Activated T-helper 2 cell treated with anti-CD3 and anti-CD28 coated beads, Interferon-gamma antibody, Interleukin-2, Interleukin-4, amounts not matched to agents 10 μg/mL and 5 μg/mL and 100 μg/mL, durations not matched to agents 14 hours and 24 hours and 36 hours (primary cell): ENCODE measurements around the gene SLC22A14. TPM values are rescaled to one million over a fixed set of nuclear protein-coding genes. Genes with fewer than 3 reads are reported as not detected.

Experiments
- DNase-seq: peaks from one replicate; pipeline ENCODE4 v3.0.0; 2021; ENCODE audit warnings: low spot score
- H3K27ac Mint-ChIP-seq: one replicate; pipeline ENCODE4 v1.8.0; 2021; ENCODE audit warnings: mixed read lengths
- H3K27me3 Mint-ChIP-seq: one replicate; pipeline ENCODE4 v1.8.0; 2021; ENCODE audit warnings: low read depth, mixed read lengths
- H3K36me3 Mint-ChIP-seq: one replicate; pipeline ENCODE4 v1.8.0; 2021; ENCODE audit warnings: low read depth, mixed read lengths
- H3K4me1 Mint-ChIP-seq: one replicate; pipeline ENCODE4 v1.8.0; 2021; ENCODE audit warnings: low read depth, mixed read lengths
- H3K4me3 Mint-ChIP-seq: one replicate; pipeline ENCODE4 v1.8.0; 2021; ENCODE audit warnings: low read depth, mild to moderate bottlenecking, moderate library complexity, mixed read lengths
- H3K9me3 Mint-ChIP-seq: one replicate; pipeline ENCODE4 v1.8.0; 2021; ENCODE audit warnings: mixed read lengths
- intact Hi-C: fragments of 100-400 bp; cut with micrococcal nuclease; formaldehyde crosslinking; loops from one replicate; pipeline ENCODE4 v1.15.1; 2023
- total RNA-seq: library from RNA; stranded (reverse); gene quantifications from 2 replicates; pipeline ENCODE4 v1.2.3, GENCODE V29; 2022

The SLC22A14 gene
- total RNA-seq, 1 donor from 2014 or later, result not detected

- Mint-ChIP-seq H3K4me3 (no peak overlapping the region), H3K27me3 (peaks cover 15% of the 10 kb centered on the region), H3K4me1 (no peaks in the 10 kb centered on the region), H3K36me3 (no peaks in the 10 kb centered on the region), H3K27ac (no peak overlapping the region), H3K9me3 (no peaks in the 10 kb centered on the region)
- no peak for DNase-seq
- intact Hi-C loops, result no loop called here
These were observed 26.4 kb downstream of the SLC22A14 start for GRCh38 chr3:38308456-38308855.

GRCh38 chr3:38311476-38311875, 29.4 kb downstream of the SLC22A14 start:
- no peaks in the 10 kb centered on the region for H3K9me3 Mint-ChIP-seq

GRCh38 chr3:38311941-38312340, 29.8 kb downstream of the SLC22A14 start:
- Mint-ChIP-seq H3K4me1 (no peaks in the 10 kb centered on the region), H3K36me3 (no peaks in the 10 kb centered on the region), H3K27me3 (peaks cover 6% of the 10 kb centered on the region), H3K4me3 (no peak overlapping the region), H3K9me3 (no peaks in the 10 kb centered on the region), H3K27ac (no peak overlapping the region)
- no peak for DNase-seq
- intact Hi-C loops, result no loop called here

More at GRCh38 chr3:38311476-38311875, 29.4 kb downstream of the SLC22A14 start:
- Mint-ChIP-seq H3K27ac (no peak overlapping the region), H3K27me3 (peaks cover 6% of the 10 kb centered on the region), H3K4me3 (no peak overlapping the region), H3K4me1 (no peaks in the 10 kb centered on the region), H3K36me3 (no peaks in the 10 kb centered on the region)
- no peak for DNase-seq
- intact Hi-C loops, result no loop called here

- H3K4me3 Mint-ChIP-seq, result no peak overlapping the region
- intact Hi-C loops, result no loop called here
- no peaks in the 10 kb centered on the region for H3K36me3 Mint-ChIP-seq
- no peak for DNase-seq
- H3K4me1 Mint-ChIP-seq, result no peaks in the 10 kb centered on the region
- no peaks in the 10 kb centered on the region for H3K9me3 Mint-ChIP-seq
- peaks cover 6% of the 10 kb centered on the region for H3K27me3 Mint-ChIP-seq
- no peak overlapping the region for H3K27ac Mint-ChIP-seq
These were observed 30.3 kb downstream of the SLC22A14 start for GRCh38 chr3:38312356-38312755.

GRCh38 chr3:38313263-38313662, 31.2 kb downstream of the SLC22A14 start:
- Mint-ChIP-seq H3K27me3 (peaks cover 6% of the 10 kb centered on the region), H3K4me1 (no peaks in the 10 kb centered on the region), H3K4me3 (no peak overlapping the region), H3K27ac (no peak overlapping the region), H3K9me3 (no peaks in the 10 kb centered on the region), H3K36me3 (no peaks in the 10 kb centered on the region)
- intact Hi-C loops, result no loop called here
- no peak for DNase-seq

- Mint-ChIP-seq H3K36me3 (no peaks in the 10 kb centered on the region), H3K9me3 (no peaks in the 10 kb centered on the region), H3K27me3 (peaks cover 6% of the 10 kb centered on the region), H3K4me1 (no peaks in the 10 kb centered on the region), H3K27ac (no peak overlapping the region), H3K4me3 (no peak overlapping the region)
- intact Hi-C loops, result no loop called here
- DNase-seq, result no peak
These were observed 31.6 kb downstream of the SLC22A14 start for GRCh38 chr3:38313695-38314094.

- Mint-ChIP-seq H3K4me1 (no peaks in the 10 kb centered on the region), H3K27ac (no peak overlapping the region), H3K27me3 (peaks cover 4% of the 10 kb centered on the region), H3K9me3 (no peaks in the 10 kb centered on the region), H3K4me3 (no peak overlapping the region), H3K36me3 (no peaks in the 10 kb centered on the region)
- DNase-seq, result no peak
- intact Hi-C loops, result no loop called here
These were observed 32.1 kb downstream of the SLC22A14 start for GRCh38 chr3:38314112-38314763.

- intact Hi-C loops, result no loop called here
- no peak overlapping the region for H3K4me3 Mint-ChIP-seq
- H3K9me3 Mint-ChIP-seq, result no peaks in the 10 kb centered on the region
- H3K27me3 Mint-ChIP-seq, result no peaks in the 10 kb centered on the region
- no peak for DNase-seq
- H3K36me3 Mint-ChIP-seq, result no peaks in the 10 kb centered on the region
- no peak overlapping the region for H3K27ac Mint-ChIP-seq
- H3K4me1 Mint-ChIP-seq, result no peaks in the 10 kb centered on the region
These were observed 32.8 kb downstream of the SLC22A14 start for GRCh38 chr3:38314764-38315487.

- no peaks in the 10 kb centered on the region for H3K36me3 Mint-ChIP-seq
These were observed 33.6 kb downstream of the SLC22A14 start for GRCh38 chr3:38315488-38316230.

GRCh38 chr3:38316356-38317191, 34.5 kb downstream of the SLC22A14 start:
- Mint-ChIP-seq H3K9me3 (no peaks in the 10 kb centered on the region), H3K27me3 (peaks cover 2% of the 10 kb centered on the region), H3K4me3 (no peak overlapping the region), H3K27ac (no peak overlapping the region), H3K4me1 (no peaks in the 10 kb centered on the region), H3K36me3 (no peaks in the 10 kb centered on the region)
- DNase-seq, result no peak
- intact Hi-C loops, result no loop called here

More at GRCh38 chr3:38315488-38316230, 33.6 kb downstream of the SLC22A14 start:
- Mint-ChIP-seq H3K27ac (no peak overlapping the region), H3K4me1 (no peaks in the 10 kb centered on the region), H3K4me3 (no peak overlapping the region), H3K27me3 (no peaks in the 10 kb centered on the region), H3K9me3 (no peaks in the 10 kb centered on the region)
- DNase-seq, result no peak
- intact Hi-C loops, result no loop called here

- no peak overlapping the region for H3K4me3 Mint-ChIP-seq
- no peak for DNase-seq
- intact Hi-C loops, result no loop called here
- peaks cover 2% of the 10 kb centered on the region for H3K27me3 Mint-ChIP-seq
- H3K4me1 Mint-ChIP-seq, result no peaks in the 10 kb centered on the region
- H3K9me3 Mint-ChIP-seq, result no peaks in the 10 kb centered on the region
- H3K36me3 Mint-ChIP-seq, result no peaks in the 10 kb centered on the region
- no peak overlapping the region for H3K27ac Mint-ChIP-seq
These were observed 35.2 kb downstream of the SLC22A14 start for GRCh38 chr3:38317192-38317759.
